HUDEP-2 (cell line): ENCODE data around the gene SHLD3.
"Not testable (repeated sequence)": the region's sequence is repeated elsewhere in the genome, so short reads cannot be mapped to it uniquely, and the experiment has no call there.

Source experiments
- DNase-seq, 76 experiments: peaks; one replicate each; lab custom pipeline; 2025; ENCODE audit not compliant: unreplicated experiment in 76 of 76; lab: John Stamatoyannopoulos, UW

SHLD3 gene, protein sequence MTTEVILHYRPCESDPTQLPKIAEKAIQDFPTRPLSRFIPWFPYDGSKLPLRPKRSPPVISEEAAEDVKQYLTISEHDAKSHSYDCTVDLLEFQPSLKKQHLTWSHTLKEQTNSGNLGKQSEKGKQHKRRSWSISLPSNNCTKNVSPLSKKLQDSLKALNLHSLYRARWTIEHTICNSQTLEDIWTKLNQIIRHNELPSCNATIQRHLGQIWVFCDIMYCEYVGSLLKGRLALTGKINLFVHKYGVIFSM

DNA sequence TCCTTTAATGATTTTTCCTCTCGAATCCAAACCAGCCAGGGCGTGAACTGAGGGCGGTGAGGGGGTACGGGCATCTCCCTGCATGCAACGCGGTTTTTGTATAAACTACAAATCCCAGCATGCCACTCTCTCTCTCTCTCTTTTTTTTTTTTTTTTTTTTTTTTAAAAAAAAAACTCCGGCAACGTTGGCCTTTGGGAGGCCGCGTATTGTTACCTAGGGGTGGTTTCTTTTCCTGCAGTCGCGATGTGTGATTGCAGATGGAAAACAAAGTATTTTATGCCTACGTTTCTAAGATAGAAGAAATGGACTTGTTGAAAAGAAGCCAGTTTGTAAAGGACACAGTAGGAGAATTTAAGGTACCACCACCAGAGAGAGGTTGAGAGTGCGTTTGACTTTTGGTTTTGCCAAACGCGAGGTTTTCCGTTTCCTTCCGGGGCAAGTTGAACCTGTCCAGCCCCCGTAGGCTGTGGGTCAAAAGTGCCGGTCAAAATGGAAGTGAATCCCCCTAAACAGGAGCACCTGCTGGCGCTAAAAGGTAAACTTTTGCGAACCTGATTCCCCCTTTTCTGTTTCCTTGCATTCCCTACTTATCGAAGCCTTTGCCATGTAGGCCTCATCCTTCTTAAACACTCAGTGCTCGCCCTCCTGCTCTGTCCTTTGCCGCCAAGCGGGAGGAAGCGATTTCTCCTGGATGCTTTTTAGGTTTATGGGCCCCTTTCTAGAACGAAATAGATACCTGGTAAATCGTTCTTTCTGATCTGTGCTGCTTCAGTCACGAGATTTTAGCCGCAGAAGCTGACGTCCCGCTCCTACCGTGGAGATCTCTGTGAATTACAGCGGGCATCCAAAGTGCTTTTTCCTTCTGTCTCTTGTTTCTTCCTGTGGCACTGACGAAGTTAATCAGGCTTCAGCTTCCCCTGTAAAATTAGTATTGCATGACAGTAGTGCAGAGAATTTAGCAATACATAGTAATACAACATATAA, at the start of gene SHLD3, which contains the start of gene TRAPPC13:
Gene SHLD3 (plus strand): TSS at position 457 of the 985 bp plus-strand sequence. CDS start 4,561 bp downstream, outside the sequence.
Gene TRAPPC13 (plus strand): TSS at position 457 of the 985 bp plus-strand sequence. CDS start 34 bp downstream, at position 491.
- peak in 75 of 76 experiments; percentile 11 to 91 (median 77) for DNase-seq

- no peak for DNase-seq
Measured at GRCh38 chr5:65577141-65577540, 47.7 kb upstream of the SHLD3 start.

DNA sequence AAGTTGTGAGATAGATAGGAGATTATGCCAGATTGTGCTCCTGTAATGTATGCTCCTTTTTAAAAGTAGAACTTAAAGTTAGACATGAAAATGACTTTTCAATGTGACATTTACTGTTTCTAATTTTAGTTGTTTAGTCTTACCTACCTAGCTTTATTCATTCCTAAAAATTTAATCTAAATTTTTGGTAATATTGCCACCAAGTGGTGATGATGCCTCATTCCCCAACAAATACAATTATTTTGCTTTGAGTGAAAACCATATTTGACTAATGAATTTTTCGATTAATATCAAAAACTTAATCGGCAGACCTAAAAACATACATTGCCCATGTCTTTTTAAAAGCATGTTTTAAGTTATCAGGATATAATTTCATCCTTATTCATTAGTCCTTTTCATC, 36.1 kb upstream of the SHLD3 start:
- DNase-seq: no peak

GRCh38 chr5:65601761-65602160, 23.1 kb upstream of the SHLD3 start:
- DNase-seq: not testable (repeated sequence)

DNA sequence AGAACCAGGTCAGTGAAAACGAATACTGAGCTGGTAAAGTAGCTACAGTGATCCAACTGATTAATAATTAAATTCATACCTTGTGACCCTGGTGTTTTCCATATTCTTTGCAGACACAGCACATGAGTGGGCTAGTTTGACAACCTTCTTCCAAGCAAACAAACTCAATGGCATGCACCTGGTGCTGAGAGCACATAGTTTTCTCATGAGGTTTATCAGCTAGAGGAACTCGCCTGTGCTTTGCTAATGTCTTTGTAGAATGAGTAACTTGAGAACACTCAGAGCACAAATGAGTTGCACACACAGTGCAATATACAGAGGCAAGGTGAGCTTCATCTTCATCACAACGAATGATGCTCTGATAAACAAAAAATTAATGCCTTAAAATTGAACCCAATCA, 13.3 kb upstream of the SHLD3 start:
- DNase-seq: no peak

GRCh38 chr5:65612298-65612907, 12.4 kb upstream of the SHLD3 start:
- no peak for DNase-seq

DNA sequence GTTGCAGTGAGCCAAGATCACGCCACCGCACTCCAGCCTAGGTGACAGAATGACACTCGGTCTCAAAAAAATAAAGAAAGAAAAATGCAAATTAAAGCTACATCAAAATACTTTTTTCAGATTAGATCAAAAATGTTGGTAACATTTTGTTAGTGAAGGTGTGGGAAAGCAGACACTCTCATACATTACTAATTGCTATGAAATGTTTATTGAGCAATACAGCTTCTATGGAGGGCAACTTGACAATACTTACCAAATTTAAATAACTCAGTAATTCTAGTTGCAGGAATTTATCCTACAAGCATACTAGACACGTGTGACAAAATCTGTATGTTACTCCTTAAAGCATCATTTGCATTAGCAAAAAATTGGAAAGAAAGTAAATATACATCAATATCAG, 4.8 kb upstream of the SHLD3 start:
- DNase-seq: no peak

- DNase-seq: not testable (repeated sequence)
Measured at GRCh38 chr5:65621961-65622360, 2.9 kb upstream of the SHLD3 start.

- DNase-seq: peak in 1 of 76 experiments; percentile 25
Measured at GRCh38 chr5:65623482-65623881, 1.3 kb upstream of the SHLD3 start.

DNA sequence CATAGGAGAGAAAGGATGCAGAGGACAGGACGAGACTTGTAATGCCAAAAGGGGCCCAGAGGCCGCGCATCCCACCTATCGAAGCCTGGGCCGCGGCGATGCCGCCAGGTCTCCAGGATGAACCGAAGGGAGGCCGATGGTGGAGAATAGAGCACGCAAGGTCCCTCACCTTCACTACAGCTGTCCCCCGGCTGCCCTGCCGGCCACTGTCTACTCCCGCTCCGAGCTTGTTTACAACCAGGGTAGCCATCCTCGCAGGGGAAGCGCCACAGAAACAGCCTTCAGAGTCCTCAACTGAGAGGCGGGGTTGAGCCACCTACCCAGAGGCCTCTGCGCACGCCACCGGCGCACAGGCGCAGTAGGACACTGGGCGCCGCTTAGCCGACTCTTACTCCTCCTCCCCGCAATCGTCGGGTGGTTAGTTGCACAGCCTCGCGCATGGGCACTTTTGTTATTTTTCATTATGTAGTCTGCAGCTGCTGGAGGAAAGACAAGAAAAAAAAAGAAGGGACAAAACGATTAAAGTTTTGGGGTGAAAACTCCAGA, 729 bp upstream of the SHLD3 start, which contains the start of gene TRIM23:
Gene TRIM23 (minus strand): TSS at position 309 of the 546 bp plus-strand sequence. CDS start 59 bp downstream, at position 250.
- DNase-seq: peak in 74 of 76 experiments; percentile 38 to 91 (median 80)

GRCh38 chr5:65625743-65626142, 916 bp downstream of the SHLD3 start:
- DNase-seq: no peak

GRCh38 chr5:65630981-65631380, 6.2 kb downstream of the SHLD3 start:
- DNase-seq: no peak

- DNase-seq: no peak
Measured at GRCh38 chr5:65640240-65640639, 15.4 kb downstream of the SHLD3 start.

- DNase-seq: no peak
Measured at GRCh38 chr5:65646938-65647337, 22.1 kb downstream of the SHLD3 start.

DNA sequence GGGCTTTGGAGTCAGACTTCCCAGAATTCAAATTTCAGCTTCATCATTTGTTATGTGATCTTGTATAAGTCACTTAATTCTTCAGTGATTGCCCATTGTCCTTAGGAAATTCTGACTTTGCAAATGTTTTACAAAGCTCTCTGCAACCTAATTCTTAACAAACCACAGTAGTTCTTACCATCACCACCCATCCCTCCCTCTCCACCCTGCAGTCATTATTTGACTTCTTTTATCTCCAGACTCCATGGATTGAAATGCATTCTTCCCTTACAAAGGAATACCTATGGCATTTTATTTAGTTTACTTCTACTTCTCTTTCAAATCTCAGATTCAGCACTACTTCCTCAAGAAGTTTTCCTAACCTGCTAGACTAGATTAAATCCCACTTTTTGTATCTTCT, 23.1 kb downstream of the SHLD3 start:
- no peak for DNase-seq

GRCh38 chr5:65651144-65651543, 26.3 kb downstream of the SHLD3 start:
- no peak for DNase-seq

DNA sequence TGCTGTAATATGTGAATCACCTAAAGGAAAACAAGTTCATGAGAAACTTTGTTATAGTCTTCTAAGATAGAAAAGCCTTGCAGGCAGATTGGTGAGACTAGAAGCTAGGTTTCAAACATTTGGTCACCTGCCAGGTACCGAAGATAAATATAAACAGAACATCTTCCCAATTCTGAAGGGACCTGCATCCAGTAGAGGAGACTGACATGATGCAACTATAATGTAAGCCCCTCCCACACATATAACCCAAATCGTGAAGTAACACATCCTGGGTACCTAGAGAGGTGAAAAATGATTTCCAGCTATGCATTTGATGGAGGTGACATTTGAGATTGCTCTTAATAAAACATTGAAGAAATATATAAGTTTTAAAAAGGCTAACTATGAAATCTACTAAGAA, 29.9 kb downstream of the SHLD3 start:
- DNase-seq: no peak

GRCh38 chr5:65663804-65664521, 39.1 kb downstream of the SHLD3 start:
- no peak for DNase-seq

DNA sequence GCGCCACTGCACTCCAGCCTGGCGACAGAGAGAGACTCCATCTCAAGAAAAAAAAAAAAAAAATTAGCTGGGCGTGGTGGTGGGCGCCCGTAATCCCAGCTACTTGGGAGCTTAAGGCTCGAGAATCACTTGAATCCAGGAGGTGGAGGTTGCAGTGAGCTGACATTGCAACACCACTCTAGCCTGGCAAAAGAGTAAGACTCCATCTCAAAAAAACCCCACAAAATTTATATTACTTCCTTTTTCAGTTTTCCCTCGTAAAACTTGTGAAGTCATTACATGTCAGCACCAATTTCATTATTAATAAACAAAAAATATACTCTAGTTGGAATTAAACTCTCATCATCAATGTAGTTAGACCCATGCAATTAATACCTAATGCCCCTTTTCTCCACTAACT, 43.9 kb downstream of the SHLD3 start:
- DNase-seq: no peak

DNA sequence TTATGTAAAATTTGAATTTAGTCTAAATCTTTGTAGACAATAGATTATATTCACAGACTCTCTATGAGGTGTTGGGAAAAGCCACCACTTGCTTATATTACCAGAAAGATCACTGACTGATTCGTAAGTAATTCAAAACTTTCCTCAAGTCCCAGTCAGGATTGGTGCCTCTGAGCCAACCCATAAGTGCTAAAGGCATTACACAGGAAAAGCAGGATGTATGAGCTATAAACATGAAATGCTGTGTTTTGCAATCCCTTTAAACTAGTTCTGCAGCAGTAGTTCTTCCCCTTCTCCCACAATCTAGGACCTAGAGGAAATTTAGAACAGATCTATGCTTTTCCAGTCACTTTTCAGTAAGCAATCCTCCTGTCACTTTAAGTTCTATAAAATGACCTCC, 48.0 kb downstream of the SHLD3 start:
- DNase-seq: no peak
